Measurements from ENCODE around the gene DGKH. TPM values are rescaled to one million over a fixed set of nuclear protein-coding genes. Genes with fewer than 3 reads are reported as not detected.

Gene DGKH
- total RNA-seq, 1 donor from 2014 or later = 19.9 TPM

GRCh38 chr13:42102961-42103865, 54.8 kb downstream of the DGKH start:
- no peak for DNase-seq (ENCODE audit: low spot score)
- intact Hi-C loops (cut with DNase I) = no loop called here
- no peak for ATAC-seq

DNA sequence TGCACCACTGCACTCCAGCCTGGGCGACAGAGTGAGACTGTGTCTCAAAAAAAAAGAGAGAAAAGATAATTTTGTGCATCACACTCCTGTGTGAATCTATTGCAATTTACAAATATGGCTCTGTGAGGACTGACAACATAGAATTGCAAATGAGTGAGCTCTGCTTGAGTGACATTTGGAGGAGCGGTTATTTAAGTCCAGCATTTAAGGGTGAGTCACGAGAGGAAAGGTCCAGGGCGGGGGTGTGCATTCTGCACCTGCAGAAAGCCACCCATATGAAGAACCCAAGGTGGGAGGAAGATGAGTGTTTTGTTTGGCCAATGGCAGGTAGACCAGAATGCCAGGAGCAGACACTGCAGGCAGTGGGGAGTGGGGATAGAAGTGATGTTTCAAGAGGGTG, 58.5 kb downstream of the DGKH start:
- intact Hi-C loops (cut with DNase I) = no loop called here
- no peak for DNase-seq (ENCODE audit: low spot score)

DNA sequence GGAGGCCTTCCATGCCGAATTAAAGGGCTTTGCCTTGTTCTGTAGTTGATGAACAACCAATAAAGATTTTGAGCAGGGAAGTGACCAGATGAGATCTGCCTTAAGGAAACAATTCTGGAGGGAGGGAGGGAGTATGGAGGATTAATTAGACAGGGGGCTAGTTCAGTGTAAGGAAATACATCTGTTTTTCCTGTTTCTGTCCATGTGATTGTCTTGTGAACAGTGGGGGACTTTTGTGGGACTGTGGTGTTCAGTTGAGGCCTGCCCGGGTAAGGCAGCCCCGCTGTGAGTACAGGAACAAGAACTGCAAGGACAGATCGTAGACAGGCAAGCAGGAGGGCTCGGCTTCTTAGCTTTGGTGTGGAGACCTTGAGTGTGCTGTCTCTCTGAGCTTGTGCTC, 59.0 kb downstream of the DGKH start:
- ATAC-seq (no peak), DNase-seq (ENCODE audit: low spot score) (no peak)
- intact Hi-C loops (cut with DNase I) = no loop called here

More for the DNA sequence above, 58.5 kb downstream of the DGKH start:
- ATAC-seq = no peak

DNA sequence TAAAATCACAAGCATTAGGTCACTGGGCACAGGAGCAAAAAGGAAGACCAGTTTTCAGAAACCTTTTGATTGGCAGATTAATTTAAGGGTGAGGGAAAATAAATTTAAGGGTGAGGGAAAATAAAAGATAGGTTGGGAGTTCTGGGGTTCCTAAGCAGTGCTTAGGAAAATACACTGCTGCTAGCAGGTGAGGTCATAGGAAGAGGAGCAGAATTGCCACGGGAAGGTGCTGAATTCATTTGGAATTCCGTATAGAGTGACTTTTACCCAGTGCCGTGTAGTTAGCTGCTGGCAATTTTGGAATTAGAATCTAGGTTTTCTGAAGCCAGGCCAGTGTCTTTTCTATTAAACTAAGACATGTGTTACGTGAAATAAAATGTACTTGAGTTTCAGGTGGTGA, 59.8 kb downstream of the DGKH start:
- no peak for DNase-seq (ENCODE audit: low spot score)
- intact Hi-C loops (cut with DNase I) = no loop called here
- no peak for ATAC-seq

GRCh38 chr13:42109957-42110356, 61.5 kb downstream of the DGKH start:
- ATAC-seq = peak; percentile 28
- DNase-seq (ENCODE audit: low spot score) = no peak
- intact Hi-C loops (cut with DNase I) = no loop called here

- intact Hi-C loops (cut with DNase I) = no loop called here
- ATAC-seq (peak; percentile 62), DNase-seq (ENCODE audit: low spot score) (no peak)
Measured at GRCh38 chr13:42110410-42111155, 62.1 kb downstream of the DGKH start.

- DNase-seq (ENCODE audit: low spot score) (no peak), ATAC-seq (no peak)
- intact Hi-C loops (cut with DNase I) = no loop called here
Measured at GRCh38 chr13:42112864-42113263, 64.4 kb downstream of the DGKH start.

DNA sequence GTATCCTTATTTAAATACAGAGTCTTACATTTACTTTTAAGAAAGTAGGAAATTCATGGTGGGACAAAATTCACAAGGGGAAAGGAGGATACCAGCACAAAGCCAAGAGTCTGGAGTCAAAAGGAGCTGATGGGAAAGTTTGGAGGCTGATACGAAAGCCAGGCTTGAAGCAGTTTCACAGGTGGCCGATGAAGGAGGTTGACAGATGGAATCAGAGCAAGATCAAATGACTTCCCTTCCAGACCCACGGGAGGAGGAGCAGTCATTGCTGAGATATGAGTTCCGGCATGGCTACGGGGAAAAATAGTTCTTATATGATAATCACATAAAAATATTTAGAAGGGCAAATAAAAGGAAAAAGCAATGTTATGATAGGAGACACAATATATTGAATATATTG, 65.0 kb downstream of the DGKH start:
- intact Hi-C loops (cut with DNase I) = no loop called here
- no peak for DNase-seq (ENCODE audit: low spot score)
- no peak for ATAC-seq

DNA sequence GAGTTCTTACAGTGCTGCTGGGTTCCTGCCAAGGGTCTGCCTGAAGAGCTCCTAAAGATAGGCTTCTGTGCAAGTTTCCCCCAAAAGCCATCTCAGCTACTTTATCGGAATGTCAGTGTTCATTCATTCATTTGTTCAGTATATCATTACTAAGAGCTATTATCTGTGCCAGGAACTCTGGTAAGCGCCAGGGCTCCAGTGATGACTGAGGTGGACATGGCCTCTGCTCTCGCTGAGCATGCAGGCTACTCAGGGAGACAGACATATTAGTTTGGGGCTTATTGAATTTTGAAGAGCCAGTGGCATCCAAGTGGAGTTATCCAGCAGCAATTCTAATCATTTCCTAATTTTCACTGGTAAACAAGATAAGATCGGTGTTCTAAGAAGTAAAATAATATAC, 65.8 kb downstream of the DGKH start:
- DNase-seq (ENCODE audit: low spot score) = no peak
- no peak for ATAC-seq
- intact Hi-C loops (cut with DNase I) = no loop called here

- ATAC-seq = no peak
- intact Hi-C loops (cut with DNase I) = no loop called here
- DNase-seq (ENCODE audit: low spot score) = no peak
Measured at GRCh38 chr13:42114912-42115311, 66.5 kb downstream of the DGKH start.

GRCh38 chr13:42116225-42116624, 67.8 kb downstream of the DGKH start:
- ATAC-seq (no peak), DNase-seq (ENCODE audit: low spot score) (no peak)
- intact Hi-C loops (cut with DNase I) = no loop called here

DNA sequence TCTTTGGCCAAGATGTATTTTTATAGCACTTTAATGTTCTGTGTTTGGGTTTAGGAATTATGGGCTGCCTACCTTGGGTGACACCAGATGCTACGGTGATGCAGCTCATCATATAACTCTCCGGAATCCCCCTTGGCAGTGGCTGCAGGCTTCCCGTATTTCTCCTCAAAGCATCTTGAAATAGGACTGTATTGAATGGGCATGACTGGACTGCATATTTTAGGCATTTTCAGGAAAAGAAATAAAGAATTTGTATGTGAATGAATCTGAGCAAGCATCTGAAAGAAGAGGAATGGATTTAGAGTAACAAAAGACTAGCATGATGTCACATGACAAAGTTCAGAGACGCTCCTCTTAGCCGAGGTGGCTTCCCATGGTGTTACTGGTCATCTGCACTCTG, 70.6 kb downstream of the DGKH start:
- DNase-seq (ENCODE audit: low spot score) = no peak
- intact Hi-C loops (cut with DNase I) = no loop called here
- no peak for ATAC-seq

DNA sequence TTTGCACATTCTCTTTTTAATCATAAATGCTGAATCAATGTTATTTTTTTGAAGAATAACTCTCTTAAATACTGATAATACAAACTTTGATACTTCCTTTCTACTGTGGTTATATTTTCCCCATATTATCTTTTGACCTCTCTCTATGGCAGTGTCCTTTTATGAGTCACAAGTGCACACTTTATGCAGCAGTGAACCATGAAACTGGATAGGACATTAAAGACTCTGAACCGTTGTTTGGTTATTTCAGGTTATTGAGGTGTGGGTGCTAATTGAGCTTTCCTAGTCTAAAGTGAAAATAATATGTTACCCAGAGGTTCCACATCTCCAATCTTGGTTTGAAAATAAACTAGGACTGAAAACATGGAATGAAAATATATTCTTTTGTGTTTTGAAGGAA, 71.4 kb downstream of the DGKH start:
- ATAC-seq = no peak
- intact Hi-C loops (cut with DNase I) = no loop called here

GRCh38 chr13:42123600-42123999, 75.2 kb downstream of the DGKH start:
- no peak for DNase-seq (ENCODE audit: low spot score)
- ATAC-seq = no peak
- intact Hi-C loops (cut with DNase I) = no loop called here

More for the DNA sequence above, 71.4 kb downstream of the DGKH start:
- no peak for DNase-seq (ENCODE audit: low spot score)

DNA sequence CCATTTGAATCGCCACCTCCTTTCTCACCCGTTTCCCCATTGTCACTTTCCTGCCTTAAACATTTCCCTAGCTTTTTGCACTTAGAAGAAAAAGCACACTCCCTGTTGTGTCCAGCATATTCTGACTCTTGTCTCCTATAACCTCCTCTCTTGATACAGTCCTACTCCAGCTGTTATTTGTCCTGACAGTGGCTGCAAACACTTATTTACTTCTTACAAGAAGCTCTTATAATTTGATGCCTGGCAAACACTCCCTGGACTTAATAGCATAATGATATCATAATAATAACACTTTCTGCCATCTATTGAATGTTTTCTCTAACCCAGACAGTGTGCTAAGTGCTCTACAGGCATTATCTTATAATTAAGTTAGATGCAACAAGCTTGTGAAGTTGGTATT, 76.6 kb downstream of the DGKH start:
- intact Hi-C loops (cut with DNase I) = no loop called here
- no peak for DNase-seq (ENCODE audit: low spot score)
- ATAC-seq = no peak

DNA sequence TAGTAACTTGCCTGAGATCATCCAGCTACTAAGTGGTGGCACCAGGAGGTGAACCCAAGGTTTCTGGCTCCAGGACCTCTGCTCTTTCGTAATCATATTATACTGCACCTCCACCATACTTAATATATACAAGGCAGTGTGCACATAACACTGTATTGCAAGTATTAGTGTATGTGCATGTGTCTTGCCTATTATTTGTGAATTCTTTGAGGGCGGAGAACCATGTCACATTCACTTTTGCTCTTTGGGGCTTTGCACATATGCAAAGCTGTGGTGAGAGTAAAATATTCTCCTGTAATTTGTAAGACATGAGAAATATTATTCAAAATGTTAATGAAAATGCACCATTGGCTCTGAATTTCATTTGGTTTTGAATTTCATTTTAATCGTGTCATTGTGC, 78.6 kb downstream of the DGKH start:
- no peak for ATAC-seq
- intact Hi-C loops (cut with DNase I) = no loop called here
- DNase-seq (ENCODE audit: low spot score) = no peak

- intact Hi-C loops (cut with DNase I) = no loop called here
- DNase-seq (ENCODE audit: low spot score) (no peak), ATAC-seq (no peak)
Measured at GRCh38 chr13:42129033-42129432, 80.6 kb downstream of the DGKH start.

DNA sequence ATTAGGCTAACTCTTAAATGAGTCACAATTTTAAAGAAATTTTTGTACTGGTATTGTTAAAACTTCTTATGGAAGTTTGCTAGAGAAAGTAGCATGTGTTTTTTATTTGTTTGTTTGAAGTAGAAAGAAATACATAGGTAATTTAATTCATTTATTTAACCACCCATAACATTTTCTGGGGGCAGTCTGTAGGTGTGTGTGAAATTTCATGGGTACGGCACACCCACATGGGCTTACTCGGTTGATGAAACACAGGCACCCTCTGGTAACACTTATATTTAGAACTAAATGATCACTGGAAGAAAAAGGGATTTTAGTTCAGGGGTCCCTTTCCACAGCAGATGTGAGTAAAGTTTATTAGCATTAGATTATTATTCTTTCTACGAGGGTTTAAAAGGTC, 88.1 kb downstream of the DGKH start:
- intact Hi-C loops (cut with DNase I) = no loop called here
- DNase-seq (ENCODE audit: low spot score) (no peak), ATAC-seq (no peak)

GRCh38 chr13:42137856-42138537, 89.5 kb downstream of the DGKH start:
- intact Hi-C loops (cut with DNase I) = no loop called here
- ATAC-seq = no peak
- DNase-seq (ENCODE audit: low spot score) = no peak

GRCh38 chr13:42140494-42140893, 92.0 kb downstream of the DGKH start:
- intact Hi-C loops (cut with DNase I) = no loop called here
- no peak for DNase-seq (ENCODE audit: low spot score)
- no peak for ATAC-seq

All from sciatic nerve (tissue), 2 donors.